ENCODE results near the gene KCNJ10. TPM values are rescaled to one million over a fixed set of nuclear protein-coding genes. Genes with fewer than 3 reads are reported as not detected.

The KCNJ10 gene
- total and polyA plus RNA-seq, 2 of the 13 experiments (the other 11 are each of a cell fraction or from before 2014, with no cell fraction given), result 4.4 to 10.3 TPM

- intact Hi-C loops (cut with micrococcal nuclease; ENCODE audit: unreplicated experiment) (no loop called here), in situ Hi-C loops (cut with HindIII; ENCODE audit: extremely low pct_ligation_motif_present, low pct_unique_long_range_greater_than_20kb) (no loop called here)
- ChIA-PET CTCF (ENCODE audit: low intra/inter-chr PET ratio, low total read pairs) (no interaction called here), POLR2A (no interaction called here)
- H4K20me1 ChIP-seq (ENCODE audit: insufficient read depth, low read length), result no peaks in the 10 kb centered on the region
- no peak for DNase-seq (ENCODE audit: low spot score)
- H3K27ac ChIP-seq (ENCODE audit: extremely low read length, insufficient read depth, low read length), result no peak overlapping the region
- BruUV-seq (replicated peaks), result no TSS peak
- no peak for FAIRE-seq
- H3K9me3 ChIP-seq (ENCODE audit: low read length), result no peaks in the 10 kb centered on the region
- no peaks in the 10 kb centered on the region for H3K36me3 ChIP-seq (replicated peaks in 1 of 2; ENCODE audit: control insufficient read depth in 1 of 2, insufficient read depth in 2 of 2, low read length in 2 of 2)
- H2AFZ ChIP-seq (ENCODE audit: low read length), result no peak overlapping the region
- H3K4me3 ChIP-seq (replicated peaks in 1 of 3; ENCODE audit: insufficient read depth in 1 of 3, low read depth in 2 of 3, low read length in 3 of 3), result no peak overlapping the region
- no peaks in the 10 kb centered on the region for H3K79me2 ChIP-seq (ENCODE audit: insufficient read depth, low read length)
- peaks cover 32% of the 10 kb centered on the region for H3K4me1 ChIP-seq (ENCODE audit: insufficient read depth, low read length)
- WGBS (ENCODE audit: low lambda C conversion rate), result 57% methylated on average over 3 of the region's 3 CpGs
- ATAC-seq, result no peak
- H3K9ac ChIP-seq (ENCODE audit: insufficient read depth, low read depth, low read length), result no peak overlapping the region
- TF ChIP-seq ZNF329 (CRISPR knock-in tag; IDR thresholded peaks at IDR 0.05; ENCODE audit: low read depth), result no peak
- TF ChIP-seq ZNF788 (CRISPR knock-in tag; IDR thresholded peaks at IDR 0.05; ENCODE audit: borderline replicate concordance), result no peak
- TF ChIP-seq ZNF646 (CRISPR knock-in tag; IDR thresholded peaks at IDR 0.05), result no peak
- no peak for TF ChIP-seq GATAD1 (CRISPR knock-in tag; IDR thresholded peaks at IDR 0.05)
- TF ChIP-seq HOXD1 (CRISPR knock-in tag; IDR thresholded peaks at IDR 0.05), result no peak
- peaks cover 3 to 17% of the 10 kb centered on the region in 2 experiments; a peak in 4 of 5 replicates for H3K27me3 ChIP-seq (ENCODE audit: control insufficient read depth in 1 of 2, insufficient read depth in 2 of 2, low read length in 2 of 2)
- no peak overlapping the region for H3K4me2 ChIP-seq (ENCODE audit: low read depth, low read length)
Measured at GRCh38 chr1:159968901-159969300, 101.1 kb downstream of the KCNJ10 start.

Data from HepG2 (cell line).